ENCODE measurements around the gene FAM151A. TPM values are rescaled to one million over a fixed set of nuclear protein-coding genes. Genes with fewer than 3 reads are reported as not detected.
A peak's percentile ranks its signal among the peaks of the same experiment; 100 is the strongest.
"Not testable (repeated sequence)": the region's sequence is repeated elsewhere in the genome, so short reads cannot be mapped to it uniquely, and the experiment has no call there.

Gene FAM151A
- total and polyA plus RNA-seq, 2 experiments from 2014 or later = 0.18 to 0.21 TPM

DNA sequence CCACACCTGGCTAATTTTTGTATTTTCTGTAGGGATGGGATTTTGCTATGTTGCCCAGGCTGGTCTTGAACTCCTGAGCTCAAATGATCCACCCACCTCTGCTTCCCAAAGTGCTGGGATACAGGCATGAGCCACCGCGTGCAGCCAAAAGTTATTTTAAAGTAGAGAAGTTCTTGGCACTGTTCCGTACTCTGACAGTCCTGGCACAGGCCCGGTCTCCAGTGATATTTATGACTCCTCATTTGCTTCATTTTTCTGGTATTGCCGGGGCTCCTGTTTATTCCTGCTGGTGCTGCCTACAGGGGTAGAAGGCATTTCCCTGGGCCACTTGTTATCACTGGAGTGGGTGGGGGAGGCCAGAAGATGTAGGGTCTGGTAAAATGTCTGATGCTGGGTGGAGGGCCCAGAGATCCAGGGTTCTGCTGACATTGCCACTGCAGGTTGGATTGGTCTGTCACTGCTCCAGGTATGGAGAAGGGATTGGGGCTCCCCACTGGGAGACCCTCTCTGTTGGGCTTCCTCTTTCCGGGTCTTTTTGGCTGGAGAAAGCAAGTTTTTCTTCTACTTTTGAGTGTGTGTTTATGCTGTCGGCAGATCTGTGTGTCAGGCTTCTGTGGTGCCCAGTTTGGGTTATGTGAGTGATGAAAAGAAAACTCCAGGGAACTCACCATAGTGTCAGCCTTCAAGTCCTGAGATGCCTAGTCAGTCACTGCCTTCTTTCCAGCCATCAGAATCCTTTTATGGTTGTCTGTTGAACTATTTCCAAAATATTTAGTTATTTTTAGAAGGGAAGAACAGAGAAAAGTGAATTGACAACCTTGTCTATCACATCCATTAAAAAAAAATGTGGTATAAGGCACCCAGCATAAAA is 22.7 kb upstream of the FAM151A start:
- Histone ChIP-seq H3K27ac (no peak overlapping the region), H3K4me3 (no peak overlapping the region), H3K27me3 (no peaks in the 10 kb centered on the region), H3K36me3 (no peaks in the 10 kb centered on the region), H3K9me3 (ENCODE audit: low read depth) (no peaks in the 10 kb centered on the region), H3K4me1 (ENCODE audit: low read depth) (no peaks in the 10 kb centered on the region)
- TF ChIP-seq, protein P1, sequence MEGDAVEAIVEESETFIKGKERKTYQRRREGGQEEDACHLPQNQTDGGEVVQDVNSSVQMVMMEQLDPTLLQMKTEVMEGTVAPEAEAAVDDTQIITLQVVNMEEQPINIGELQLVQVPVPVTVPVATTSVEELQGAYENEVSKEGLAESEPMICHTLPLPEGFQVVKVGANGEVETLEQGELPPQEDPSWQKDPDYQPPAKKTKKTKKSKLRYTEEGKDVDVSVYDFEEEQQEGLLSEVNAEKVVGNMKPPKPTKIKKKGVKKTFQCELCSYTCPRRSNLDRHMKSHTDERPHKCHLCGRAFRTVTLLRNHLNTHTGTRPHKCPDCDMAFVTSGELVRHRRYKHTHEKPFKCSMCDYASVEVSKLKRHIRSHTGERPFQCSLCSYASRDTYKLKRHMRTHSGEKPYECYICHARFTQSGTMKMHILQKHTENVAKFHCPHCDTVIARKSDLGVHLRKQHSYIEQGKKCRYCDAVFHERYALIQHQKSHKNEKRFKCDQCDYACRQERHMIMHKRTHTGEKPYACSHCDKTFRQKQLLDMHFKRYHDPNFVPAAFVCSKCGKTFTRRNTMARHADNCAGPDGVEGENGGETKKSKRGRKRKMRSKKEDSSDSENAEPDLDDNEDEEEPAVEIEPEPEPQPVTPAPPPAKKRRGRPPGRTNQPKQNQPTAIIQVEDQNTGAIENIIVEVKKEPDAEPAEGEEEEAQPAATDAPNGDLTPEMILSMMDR (IDR thresholded peaks at IDR 0.05; ENCODE audit: low read depth, low read length) = no peak
- peak in 1 of 2 donors; percentile 25 for DNase-seq (ENCODE audit: low read depth in 1 of 2, low spot score in 1 of 2)

DNA sequence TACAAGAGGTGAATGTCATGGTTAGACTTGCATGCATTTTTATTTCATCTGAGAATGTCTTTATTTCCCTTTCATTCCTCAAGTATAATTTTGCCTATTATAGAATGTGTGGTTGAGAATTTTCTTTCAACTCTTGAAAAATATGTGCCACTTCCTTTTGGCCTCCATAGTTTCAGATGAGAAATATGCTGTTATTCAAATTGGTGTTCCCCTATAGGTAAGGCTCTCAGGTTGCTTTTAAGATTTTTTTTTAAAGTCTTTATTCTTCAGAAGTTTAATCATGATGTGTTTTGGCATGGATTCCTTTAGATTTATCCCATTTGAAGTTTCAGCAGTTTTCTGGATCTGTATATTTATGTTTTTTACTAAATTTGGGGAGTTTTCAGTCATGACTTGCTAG is 20.4 kb upstream of the FAM151A start:
- H3K27ac ChIP-seq = no peak overlapping the region
- no peak overlapping the region for H3K4me3 ChIP-seq
- TF ChIP-seq, protein P1 (IDR thresholded peaks at IDR 0.05; ENCODE audit: low read depth, low read length) = no peak
- DNase-seq (ENCODE audit: low read depth in 1 of 2, low spot score in 1 of 2) = no peak
- no peaks in the 10 kb centered on the region for H3K36me3 ChIP-seq
- no peaks in the 10 kb centered on the region for H3K27me3 ChIP-seq
- H3K4me1 ChIP-seq (ENCODE audit: low read depth) = no peaks in the 10 kb centered on the region
- H3K9me3 ChIP-seq (ENCODE audit: low read depth) = no peaks in the 10 kb centered on the region

DNA sequence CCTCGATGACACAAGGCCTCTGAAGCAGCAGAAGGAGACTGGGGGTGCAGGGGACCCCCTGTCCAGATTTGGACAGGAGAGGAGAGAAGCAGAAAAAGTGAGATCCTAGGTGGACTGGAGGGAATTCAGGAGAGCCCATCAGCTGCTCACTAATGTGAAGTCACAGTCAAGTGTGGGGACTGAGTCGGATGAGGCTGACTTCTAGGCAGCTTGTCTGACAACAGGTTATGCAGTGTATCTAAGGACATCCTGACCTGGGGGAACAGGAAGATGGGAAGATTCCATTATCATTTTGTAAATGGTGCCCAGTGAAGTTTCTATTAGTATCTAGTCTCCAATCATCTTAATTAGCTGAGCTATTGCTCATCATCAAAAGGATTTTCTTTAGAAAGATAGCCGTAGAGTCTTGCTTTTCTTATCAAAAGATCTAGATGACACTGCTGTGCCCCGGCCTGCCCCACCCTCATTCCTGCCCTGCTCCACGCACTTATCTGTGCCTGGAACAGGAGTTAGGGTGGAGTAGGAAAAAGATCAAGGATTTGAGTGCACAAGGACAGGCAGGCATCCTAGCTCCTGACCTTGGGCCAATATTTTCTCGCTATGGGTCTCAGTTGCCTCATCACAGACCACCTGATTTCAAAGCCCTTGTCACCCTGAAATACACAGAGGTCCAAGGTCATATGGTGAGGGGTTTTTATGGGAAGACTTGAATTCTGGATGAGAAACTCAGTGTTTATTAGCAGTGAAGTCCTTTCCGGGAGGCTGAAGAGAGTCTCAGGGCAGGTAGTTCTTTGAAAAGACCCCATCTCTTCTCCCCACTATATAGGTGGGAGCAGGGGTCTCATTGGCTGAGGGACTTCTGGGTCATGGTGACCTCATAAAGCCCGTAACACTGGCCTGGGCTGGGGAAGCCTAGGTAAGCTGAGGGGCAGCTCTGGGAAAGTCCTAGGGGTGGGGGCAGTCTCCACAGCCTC is 17.8 kb upstream of the FAM151A start, which contains the start of gene MROH7:
TSS of gene MROH7 (plus strand) at position 924 of the 974 bp plus-strand sequence. CDS start 11,141 bp downstream, outside the sequence.
- H3K4me3 ChIP-seq = no peak within 1 kb of the TSS
- H3K27ac ChIP-seq = no peak within 1 kb of the TSS
- no peaks in the 10 kb centered on the region for H3K36me3 ChIP-seq
- DNase-seq (ENCODE audit: low read depth in 1 of 2, low spot score in 1 of 2) = no peak
- H3K27me3 ChIP-seq = no peaks in the 10 kb centered on the region
- no peaks in the 10 kb centered on the region for H3K4me1 ChIP-seq (ENCODE audit: low read depth)
- no peaks in the 10 kb centered on the region for H3K9me3 ChIP-seq (ENCODE audit: low read depth)
- TF ChIP-seq, protein P1 (IDR thresholded peaks at IDR 0.05; ENCODE audit: low read depth, low read length) = no peak

DNA sequence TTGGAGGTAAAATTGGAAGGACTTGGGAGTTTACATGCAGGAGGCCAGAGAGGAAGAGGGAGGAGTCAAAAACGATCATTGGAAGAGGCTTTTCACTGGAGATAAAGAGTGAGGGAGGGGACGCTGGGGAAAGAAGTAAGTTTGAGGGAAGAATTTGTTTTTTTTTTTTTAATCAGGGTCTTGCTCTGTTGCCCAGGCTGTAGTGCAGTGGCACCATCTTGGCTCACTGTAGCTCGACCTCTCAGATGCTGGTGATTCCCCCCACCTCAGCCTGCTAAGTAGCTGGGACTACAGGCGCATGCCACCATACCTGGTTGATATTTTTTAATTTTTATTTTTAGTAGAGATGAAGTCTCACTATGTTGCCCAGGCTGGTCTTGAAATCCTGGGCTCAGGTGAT is 17.0 kb upstream of the FAM151A start:
- Histone ChIP-seq H3K36me3 (peaks cover 1% of the 10 kb centered on the region), H3K9me3 (ENCODE audit: low read depth) (no peaks in the 10 kb centered on the region), H3K27ac (no peak overlapping the region), H3K27me3 (no peaks in the 10 kb centered on the region), H3K4me3 (no peak overlapping the region), H3K4me1 (ENCODE audit: low read depth) (no peaks in the 10 kb centered on the region)
- TF ChIP-seq, protein P1 (IDR thresholded peaks at IDR 0.05; ENCODE audit: low read depth, low read length) = no peak
- DNase-seq (ENCODE audit: low read depth in 1 of 2, low spot score in 1 of 2) = no peak

DNA sequence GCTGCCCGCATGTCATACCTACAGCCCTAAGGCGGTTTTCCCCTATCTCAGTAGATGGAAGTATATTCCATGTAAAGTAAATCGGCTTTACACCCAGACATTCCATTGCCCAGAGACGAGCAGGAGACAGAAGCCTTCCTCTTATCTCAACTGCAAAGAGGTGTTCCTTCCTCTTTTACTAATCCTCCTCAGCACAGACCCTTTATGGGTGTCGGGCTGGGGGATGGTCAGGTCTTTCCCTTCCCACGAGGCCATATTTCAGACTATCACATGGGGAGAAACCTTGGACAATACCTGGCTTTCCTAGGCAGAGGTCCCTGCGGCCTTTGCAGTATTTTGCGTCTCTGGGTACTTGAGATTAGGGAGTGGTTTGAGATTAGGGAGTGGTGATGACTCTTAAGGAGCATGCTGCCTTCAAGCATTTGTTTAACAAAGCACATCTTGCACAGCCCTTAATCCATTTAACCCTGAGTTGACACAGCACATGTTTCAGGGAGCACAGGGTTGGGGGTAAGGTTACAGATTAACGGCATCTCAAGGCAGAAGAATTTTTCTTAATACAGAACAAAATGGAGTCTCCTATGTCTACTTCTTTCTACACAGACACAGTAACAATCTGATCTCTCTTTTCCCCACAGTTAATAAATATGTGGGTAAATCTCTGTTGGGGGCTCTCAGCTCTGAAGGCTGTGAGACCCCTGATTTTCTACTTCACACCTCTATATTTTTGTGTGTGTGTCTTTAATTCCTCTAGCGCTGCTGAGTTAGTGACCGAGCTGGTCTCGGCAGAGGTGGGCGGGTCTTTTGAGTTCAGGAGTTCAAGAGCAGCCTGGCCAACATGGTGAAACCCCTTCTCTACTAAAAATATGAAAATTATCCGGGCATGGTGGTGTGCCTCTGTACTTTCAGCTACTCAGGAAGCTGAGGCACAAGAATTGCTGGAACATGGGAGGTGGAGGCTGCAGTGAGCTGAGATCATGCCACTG is 13.4 kb upstream of the FAM151A start:
- H3K36me3 ChIP-seq; H3K27ac ChIP-seq; DNase-seq (ENCODE audit: low read depth in 1 of 2, low spot score in 1 of 2); H3K4me3 ChIP-seq; H3K4me1 ChIP-seq (ENCODE audit: low read depth); H3K9me3 ChIP-seq (ENCODE audit: low read depth); H3K27me3 ChIP-seq: not testable (repeated sequence)

DNA sequence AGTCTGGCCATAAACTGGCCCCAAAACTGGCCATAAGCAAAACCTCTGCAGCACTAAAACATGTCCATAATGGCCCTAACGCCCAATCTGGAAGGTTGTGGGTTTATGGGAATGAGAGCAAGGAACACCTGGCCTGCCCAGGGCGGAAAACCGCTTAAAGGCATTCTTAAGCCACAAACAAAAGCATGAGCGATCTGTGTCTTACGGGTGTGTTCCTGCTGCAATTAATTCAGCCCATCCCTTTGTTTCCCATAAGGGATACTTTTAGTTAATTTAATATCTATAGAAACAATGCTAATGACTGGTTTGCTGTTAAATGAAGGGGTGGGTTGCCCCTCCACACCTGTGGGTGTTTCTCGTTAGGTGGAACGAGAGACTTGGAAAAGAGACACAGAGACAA is 12.5 kb upstream of the FAM151A start:
- H3K27me3 ChIP-seq; H3K4me3 ChIP-seq; H3K27ac ChIP-seq; H3K36me3 ChIP-seq; DNase-seq (ENCODE audit: low read depth in 1 of 2, low spot score in 1 of 2); H3K9me3 ChIP-seq (ENCODE audit: low read depth); H3K4me1 ChIP-seq (ENCODE audit: low read depth): not testable (repeated sequence)
